ENCODE data around the gene RHO. TPM values are rescaled to one million over a fixed set of nuclear protein-coding genes. Genes with fewer than 3 reads are reported as not detected.

Gene RHO
- total RNA-seq, 2 experiments from 2014 or later = not detected

DNA sequence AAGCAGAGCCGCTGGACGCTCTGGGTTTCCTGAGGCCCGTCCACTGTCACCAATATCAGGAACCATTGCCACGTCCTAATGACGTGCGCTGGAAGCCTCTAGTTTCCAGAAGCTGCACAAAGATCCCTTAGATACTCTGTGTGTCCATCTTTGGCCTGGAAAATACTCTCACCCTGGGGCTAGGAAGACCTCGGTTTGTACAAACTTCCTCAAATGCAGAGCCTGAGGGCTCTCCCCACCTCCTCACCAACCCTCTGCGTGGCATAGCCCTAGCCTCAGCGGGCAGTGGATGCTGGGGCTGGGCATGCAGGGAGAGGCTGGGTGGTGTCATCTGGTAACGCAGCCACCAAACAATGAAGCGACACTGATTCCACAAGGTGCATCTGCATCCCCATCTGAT lies 3.3 kb downstream of the RHO start:
- H3K27me3 ChIP-seq (ENCODE audit: control insufficient read depth in 1 of 2, insufficient read depth in 2 of 2, low read length in 2 of 2) = no peaks in the 10 kb centered on the region
- H3K4me1 Mint-ChIP-seq (ENCODE audit: low read depth) = no peaks in the 10 kb centered on the region
- H3K27ac ChIP-seq (ENCODE audit: low read depth in 1 of 2, low read length in 2 of 2) = no peak overlapping the region
- no peak overlapping the region for H3K4me3 Mint-ChIP-seq
- ChIA-PET POLR2A (no interaction called here), CTCF (no interaction called here)
- no peaks in the 10 kb centered on the region for H3K27me3 Mint-ChIP-seq
- no peak overlapping the region for H3K27ac Mint-ChIP-seq
- no peak for ATAC-seq (ENCODE audit: poor library complexity)
- H3K4me3 ChIP-seq (ENCODE audit: low read length) = no peak overlapping the region
- intact Hi-C loops (cut with DNase I, micrococcal nuclease) = no loop called here
- H3K4me1 ChIP-seq (ENCODE audit: insufficient read depth, low read length) = peaks cover 3% of the 10 kb centered on the region
- TF ChIP-seq, protein P1, sequence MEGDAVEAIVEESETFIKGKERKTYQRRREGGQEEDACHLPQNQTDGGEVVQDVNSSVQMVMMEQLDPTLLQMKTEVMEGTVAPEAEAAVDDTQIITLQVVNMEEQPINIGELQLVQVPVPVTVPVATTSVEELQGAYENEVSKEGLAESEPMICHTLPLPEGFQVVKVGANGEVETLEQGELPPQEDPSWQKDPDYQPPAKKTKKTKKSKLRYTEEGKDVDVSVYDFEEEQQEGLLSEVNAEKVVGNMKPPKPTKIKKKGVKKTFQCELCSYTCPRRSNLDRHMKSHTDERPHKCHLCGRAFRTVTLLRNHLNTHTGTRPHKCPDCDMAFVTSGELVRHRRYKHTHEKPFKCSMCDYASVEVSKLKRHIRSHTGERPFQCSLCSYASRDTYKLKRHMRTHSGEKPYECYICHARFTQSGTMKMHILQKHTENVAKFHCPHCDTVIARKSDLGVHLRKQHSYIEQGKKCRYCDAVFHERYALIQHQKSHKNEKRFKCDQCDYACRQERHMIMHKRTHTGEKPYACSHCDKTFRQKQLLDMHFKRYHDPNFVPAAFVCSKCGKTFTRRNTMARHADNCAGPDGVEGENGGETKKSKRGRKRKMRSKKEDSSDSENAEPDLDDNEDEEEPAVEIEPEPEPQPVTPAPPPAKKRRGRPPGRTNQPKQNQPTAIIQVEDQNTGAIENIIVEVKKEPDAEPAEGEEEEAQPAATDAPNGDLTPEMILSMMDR (IDR thresholded peaks at IDR 0.05) = no peak
- no peaks in the 10 kb centered on the region for H3K36me3 Mint-ChIP-seq (ENCODE audit: low read depth)
- no peaks in the 10 kb centered on the region for H3K36me3 ChIP-seq (ENCODE audit: insufficient read depth, low read length)
- no peaks in the 10 kb centered on the region for H3K9me3 ChIP-seq (ENCODE audit: control insufficient read depth in 1 of 2, insufficient read depth in 1 of 2, low read length in 2 of 2)
- no peaks in the 10 kb centered on the region for H3K9me3 Mint-ChIP-seq
- DNase-seq = no peak

DNA sequence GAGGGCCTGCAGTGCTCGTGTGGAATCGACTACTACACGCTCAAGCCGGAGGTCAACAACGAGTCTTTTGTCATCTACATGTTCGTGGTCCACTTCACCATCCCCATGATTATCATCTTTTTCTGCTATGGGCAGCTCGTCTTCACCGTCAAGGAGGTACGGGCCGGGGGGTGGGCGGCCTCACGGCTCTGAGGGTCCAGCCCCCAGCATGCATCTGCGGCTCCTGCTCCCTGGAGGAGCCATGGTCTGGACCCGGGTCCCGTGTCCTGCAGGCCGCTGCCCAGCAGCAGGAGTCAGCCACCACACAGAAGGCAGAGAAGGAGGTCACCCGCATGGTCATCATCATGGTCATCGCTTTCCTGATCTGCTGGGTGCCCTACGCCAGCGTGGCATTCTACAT lies 3.8 kb downstream of the RHO start:
- CTCF ChIA-PET = no interaction called here
- no peaks in the 10 kb centered on the region for H3K4me1 ChIP-seq (ENCODE audit: insufficient read depth, low read length)
- H3K36me3 ChIP-seq (ENCODE audit: insufficient read depth, low read length) = no peaks in the 10 kb centered on the region
- H3K4me3 ChIP-seq (ENCODE audit: low read length) = no peak overlapping the region
- Mint-ChIP-seq H3K4me1 (ENCODE audit: low read depth) (no peaks in the 10 kb centered on the region), H3K27ac (no peak overlapping the region), H3K36me3 (ENCODE audit: low read depth) (no peaks in the 10 kb centered on the region), H3K9me3 (no peaks in the 10 kb centered on the region), H3K4me3 (no peak overlapping the region), H3K27me3 (no peaks in the 10 kb centered on the region)
- no peaks in the 10 kb centered on the region for H3K9me3 ChIP-seq (ENCODE audit: control insufficient read depth in 1 of 2, insufficient read depth in 1 of 2, low read length in 2 of 2)
- H3K27ac ChIP-seq (ENCODE audit: low read depth in 1 of 2, low read length in 2 of 2) = no peak overlapping the region
- TF ChIP-seq, protein P1 (IDR thresholded peaks at IDR 0.05) = no peak
- intact Hi-C loops (cut with DNase I, micrococcal nuclease) = no loop called here
- no peaks in the 10 kb centered on the region for H3K27me3 ChIP-seq (ENCODE audit: control insufficient read depth in 1 of 2, insufficient read depth in 2 of 2, low read length in 2 of 2)
- ATAC-seq (ENCODE audit: poor library complexity) (no peak), DNase-seq (no peak)
- POLR2A ChIA-PET = no interaction called here

DNA sequence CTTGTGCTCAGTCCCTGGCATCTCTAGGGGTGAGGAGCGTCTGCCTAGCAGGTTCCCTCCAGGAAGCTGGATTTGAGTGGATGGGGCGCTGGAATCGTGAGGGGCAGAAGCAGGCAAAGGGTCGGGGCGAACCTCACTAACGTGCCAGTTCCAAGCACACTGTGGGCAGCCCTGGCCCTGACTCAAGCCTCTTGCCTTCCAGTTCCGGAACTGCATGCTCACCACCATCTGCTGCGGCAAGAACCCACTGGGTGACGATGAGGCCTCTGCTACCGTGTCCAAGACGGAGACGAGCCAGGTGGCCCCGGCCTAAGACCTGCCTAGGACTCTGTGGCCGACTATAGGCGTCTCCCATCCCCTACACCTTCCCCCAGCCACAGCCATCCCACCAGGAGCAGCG lies 5.0 kb downstream of the RHO start:
- no peaks in the 10 kb centered on the region for H3K9me3 Mint-ChIP-seq
- H3K4me1 Mint-ChIP-seq (ENCODE audit: low read depth) = no peaks in the 10 kb centered on the region
- H3K4me3 Mint-ChIP-seq = no peak overlapping the region
- no peaks in the 10 kb centered on the region for H3K4me1 ChIP-seq (ENCODE audit: insufficient read depth, low read length)
- no peaks in the 10 kb centered on the region for H3K27me3 Mint-ChIP-seq
- DNase-seq = no peak
- TF ChIP-seq, protein P1 (IDR thresholded peaks at IDR 0.05) = no peak
- no peaks in the 10 kb centered on the region for H3K36me3 ChIP-seq (ENCODE audit: insufficient read depth, low read length)
- ATAC-seq (ENCODE audit: poor library complexity) = no peak
- no peaks in the 10 kb centered on the region for H3K27me3 ChIP-seq (ENCODE audit: control insufficient read depth in 1 of 2, insufficient read depth in 2 of 2, low read length in 2 of 2)
- intact Hi-C loops (cut with DNase I, micrococcal nuclease) = no loop called here
- no peak overlapping the region for H3K4me3 ChIP-seq (ENCODE audit: low read length)
- H3K27ac ChIP-seq (ENCODE audit: low read depth in 1 of 2, low read length in 2 of 2) = no peak overlapping the region
- H3K27ac Mint-ChIP-seq = no peak overlapping the region
- ChIA-PET CTCF (no interaction called here), POLR2A (no interaction called here)
- H3K36me3 Mint-ChIP-seq (ENCODE audit: low read depth) = no peaks in the 10 kb centered on the region
- no peaks in the 10 kb centered on the region for H3K9me3 ChIP-seq (ENCODE audit: control insufficient read depth in 1 of 2, insufficient read depth in 1 of 2, low read length in 2 of 2)
